Spleen (tissue), 11 donors: ENCODE results near the gene XRCC3. TPM values are rescaled to one million over a fixed set of nuclear protein-coding genes. Genes with fewer than 3 reads are reported as not detected.
A peak's percentile ranks its signal among the peaks of the same experiment; 100 is the strongest.

ENCODE experiments used
- DNase-seq: peaks from one replicate; pipeline ENCODE4 v3.0.0-alpha.2; 2020
- H3K27ac ChIP-seq, 8 donors: fragments of 200-600 bp; sonication (generic) in 7 of 8; 1 replicate in 4 of 8; 2 replicates in 4 of 8; pipeline versions ENCODE4 v1.5.0 to v1.8.0; 2016 to 2021; ENCODE audit warnings: inconsistent platforms in 4 of 8, mild to moderate bottlenecking in 4 of 8, moderate library complexity in 1 of 8
- H3K27me3 ChIP-seq, 7 donors: fragments of 200-600 bp; sonication (generic) in 6 of 7; replicated peaks in 1 of 7; 1 replicate in 4 of 7; 2 replicates in 3 of 7; pipeline versions ENCODE4 v1.5.0 to v1.8.0; 2016 to 2021; ENCODE audit warnings: inconsistent platforms in 3 of 7, mild to moderate bottlenecking in 1 of 7
- H3K36me3 ChIP-seq, 6 donors: fragments of 200-600 bp; sonication (generic) in 5 of 6; 1 replicate in 4 of 6; 2 replicates in 2 of 6; pipeline versions ENCODE4 v1.5.0 to v1.8.0; 2016 to 2021; ENCODE audit warnings: inconsistent platforms in 2 of 6
- H3K4me1 ChIP-seq, 6 donors: fragments of 200-600 bp; sonication (generic) in 5 of 6; 1 replicate in 3 of 6; 2 replicates in 3 of 6; pipeline versions ENCODE4 v1.5.0 to v1.8.0; 2016 to 2021; ENCODE audit warnings: inconsistent platforms in 3 of 6
- H3K4me3 ChIP-seq, 8 donors: fragments of 200-600 bp; sonication (generic) in 7 of 8; 1 replicate in 4 of 8; 2 replicates in 4 of 8; pipeline versions ENCODE4 v1.5.0 to v1.8.0; 2016 to 2021; ENCODE audit warnings: inconsistent platforms in 4 of 8, mild to moderate bottlenecking in 4 of 8, moderate library complexity in 2 of 8
- H3K9me3 ChIP-seq, 8 donors: fragments of 200-600 bp; sonication (generic) in 7 of 8; 1 replicate in 4 of 8; 2 replicates in 4 of 8; pipeline versions ENCODE4 v1.5.0 to v1.8.0; 2016 to 2021; ENCODE audit warnings: inconsistent platforms in 4 of 8
- POLR2A ChIP-seq, 3 donors: fragments of 450-650 bp; IDR thresholded peaks; one replicate each; pipeline ENCODE4 v1.5.1; 2017; ENCODE audit warnings: antibody characterized with exemption in 3 of 3, mild to moderate bottlenecking in 1 of 3
- POLR2AphosphoS5 ChIP-seq, 3 donors: sonication (generic); formaldehyde crosslinking; IDR thresholded peaks; one replicate each; pipeline ENCODE4 v1.5.1; 2017; ENCODE audit warnings: antibody characterized with exemption in 3 of 3
- WGBS, 5 donors: extraction: QIAGEN DNeasy Blood & Tissue Kit in 3 of 5; methylation state at CpG; one replicate each; pipeline versions ENCODE4 v1.1.5 to v1.1.7; 2013 to 2018; 5-methylcytosine and 5-hydroxymethylcytosine counted together
- intact Hi-C: fragments of 100-400 bp; cut with DNase I; formaldehyde crosslinking; loops from one replicate; pipeline ENCODE4 v1.15.0; 2023; ENCODE audit warnings: low total_unique reads
- polyA plus RNA-seq, 3 donors: library from polyadenylated mRNA; stranded (reverse); fragments of 200-250 nt; gene quantifications; one replicate each; pipeline ENCODE4 v1.2.1, GENCODE V29; 2013
- total RNA-seq, 7 donors: library from RNA; depleted of rRNA in 3 of 7; stranded (reverse); fragments of >200 nt in 3 of 7; fragmentation: NEBNext Ultra II Directional in 4 of 7; extraction: Animal tissue kit (Norgen Biotek cat#: 25700) in 4 of 7; gene quantifications; one replicate each; pipeline versions ENCODE4 v1.1.0 to v1.2.1, GENCODE V29; 2016 to 2021
- TF ChIP-seq, protein P1 (sequence below), 11 experiments: fragments of 200-600 bp in 7 of 11; fragments of 450-650 bp in 4 of 11; sonication (generic) in 4 of 11; IDR thresholded peaks in 8 of 11; conservative IDR thresholded peaks in 3 of 11; 1 replicate in 7 of 11; 2 replicates in 4 of 11; pipeline versions ENCODE4 v1.4.0 to v1.8.0; 2016 to 2021; ENCODE audit warnings: antibody characterized with exemption in 11 of 11, inconsistent platforms in 4 of 11, mild to moderate bottlenecking in 1 of 11
- donor health status: healthy with polysubstance abuse.
- donor health status: DM: no; HTN: no; CAD: no; lungs with moderate emphysema.
- donor health status: DM: no; HTN: no; CAD: no.
- donor health status: Bipolar disorder and iron deficiency.
- donor health status: healthy.
- donor health status: DM: no; HTN: no; CAD: no.
- donor health status: DM: yes; HTN: yes; CAD: no.

XRCC3 gene
- total and polyA plus RNA-seq, 10 donors, result 5.9 to 20.4 (median 14.3) TPM

DNA sequence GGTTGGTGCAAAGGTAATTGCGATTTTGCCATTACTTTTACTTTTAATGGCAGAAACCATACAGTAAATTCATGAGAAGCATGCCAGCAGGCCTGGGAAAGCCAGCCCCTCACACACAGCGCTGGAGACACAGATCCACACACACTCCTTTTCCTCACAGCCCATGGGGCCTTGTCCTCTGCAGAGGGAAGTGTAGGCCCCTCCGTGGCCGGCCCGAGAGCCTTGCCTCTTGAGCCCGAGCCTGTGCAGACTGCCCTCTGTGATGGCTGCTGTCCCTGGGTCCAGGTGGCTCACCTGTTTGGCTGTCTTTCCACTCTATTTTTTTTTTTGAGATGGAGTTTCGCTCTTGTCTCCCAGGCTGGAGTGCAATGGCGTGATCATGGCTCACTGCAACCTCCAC is 39.3 kb downstream of the XRCC3 start:
- no peak for TF ChIP-seq POLR2A (IDR thresholded peaks at IDR 0.05)
- peak in 2 of 3 donors; percentile 19 to 56 for TF ChIP-seq POLR2AphosphoS5 (IDR thresholded peaks at IDR 0.05)
- intact Hi-C loops, result no loop called here
- Histone ChIP-seq H3K27ac (no peak overlapping the region), H3K4me3 (no peak overlapping the region), H3K4me1 (peaks cover 7 to 30% (median 15%) of the 10 kb centered on the region in 6 donors), H3K9me3 (no peaks in the 10 kb centered on the region), H3K36me3 (peaks cover 3 to 100% (median 98%) of the 10 kb centered on the region in 6 donors), H3K27me3 (no peaks in the 10 kb centered on the region)
- WGBS, 5 donors, result 92 to 99% (median 97%) methylated on average over 8 of the region's 8 CpGs
- no peak for DNase-seq

GRCh38 chr14:103671911-103672310 is 43.3 kb downstream of the XRCC3 start:
- Histone ChIP-seq H3K4me1 (no peaks in the 10 kb centered on the region), H3K27me3 (no peaks in the 10 kb centered on the region), H3K36me3 (peaks cover 3 to 100% (median 99%) of the 10 kb centered on the region in 6 donors), H3K9me3 (no peaks in the 10 kb centered on the region), H3K27ac (no peak overlapping the region), H3K4me3 (no peak overlapping the region)
- 94 to 98% (median 95%) methylated on average over 4 of the region's 4 CpGs for WGBS, 5 donors
- intact Hi-C loops, result no loop called here
- TF ChIP-seq, protein P1, sequence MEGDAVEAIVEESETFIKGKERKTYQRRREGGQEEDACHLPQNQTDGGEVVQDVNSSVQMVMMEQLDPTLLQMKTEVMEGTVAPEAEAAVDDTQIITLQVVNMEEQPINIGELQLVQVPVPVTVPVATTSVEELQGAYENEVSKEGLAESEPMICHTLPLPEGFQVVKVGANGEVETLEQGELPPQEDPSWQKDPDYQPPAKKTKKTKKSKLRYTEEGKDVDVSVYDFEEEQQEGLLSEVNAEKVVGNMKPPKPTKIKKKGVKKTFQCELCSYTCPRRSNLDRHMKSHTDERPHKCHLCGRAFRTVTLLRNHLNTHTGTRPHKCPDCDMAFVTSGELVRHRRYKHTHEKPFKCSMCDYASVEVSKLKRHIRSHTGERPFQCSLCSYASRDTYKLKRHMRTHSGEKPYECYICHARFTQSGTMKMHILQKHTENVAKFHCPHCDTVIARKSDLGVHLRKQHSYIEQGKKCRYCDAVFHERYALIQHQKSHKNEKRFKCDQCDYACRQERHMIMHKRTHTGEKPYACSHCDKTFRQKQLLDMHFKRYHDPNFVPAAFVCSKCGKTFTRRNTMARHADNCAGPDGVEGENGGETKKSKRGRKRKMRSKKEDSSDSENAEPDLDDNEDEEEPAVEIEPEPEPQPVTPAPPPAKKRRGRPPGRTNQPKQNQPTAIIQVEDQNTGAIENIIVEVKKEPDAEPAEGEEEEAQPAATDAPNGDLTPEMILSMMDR (IDR thresholded peaks at IDR 0.05 in 8 of 11, conservative IDR thresholded peaks at IDR 0.05 in 3 of 11), result no peak
- no peak for TF ChIP-seq POLR2AphosphoS5 (IDR thresholded peaks at IDR 0.05)
- TF ChIP-seq POLR2A (IDR thresholded peaks at IDR 0.05), result no peak
- DNase-seq, result no peak

DNA sequence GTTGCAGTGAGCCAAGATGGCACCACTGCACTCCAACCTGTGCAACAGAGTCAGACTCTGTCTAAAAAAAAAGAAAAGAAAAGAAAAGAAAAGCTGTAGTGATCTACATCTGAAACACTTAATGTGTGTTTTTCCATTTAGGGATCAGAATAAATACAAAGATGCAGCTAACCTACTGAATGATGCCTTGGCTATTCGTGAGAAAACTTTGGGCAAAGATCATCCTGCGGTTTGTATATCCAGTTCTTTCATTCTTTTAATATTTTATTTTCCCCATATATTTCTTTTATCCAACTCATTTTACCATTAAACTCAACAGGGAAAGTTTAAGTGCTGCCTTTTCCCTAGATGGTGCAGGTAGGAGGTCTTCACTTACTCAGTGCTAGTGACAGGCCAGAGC is 45.9 kb downstream of the XRCC3 start:
- intact Hi-C loops, result no loop called here
- 95 to 100% (median 97%) methylated on average over 2 of the region's 2 CpGs for WGBS, 5 donors
- peaks cover 3 to 100% (median 89%) of the 10 kb centered on the region in 6 donors for H3K36me3 ChIP-seq

DNA sequence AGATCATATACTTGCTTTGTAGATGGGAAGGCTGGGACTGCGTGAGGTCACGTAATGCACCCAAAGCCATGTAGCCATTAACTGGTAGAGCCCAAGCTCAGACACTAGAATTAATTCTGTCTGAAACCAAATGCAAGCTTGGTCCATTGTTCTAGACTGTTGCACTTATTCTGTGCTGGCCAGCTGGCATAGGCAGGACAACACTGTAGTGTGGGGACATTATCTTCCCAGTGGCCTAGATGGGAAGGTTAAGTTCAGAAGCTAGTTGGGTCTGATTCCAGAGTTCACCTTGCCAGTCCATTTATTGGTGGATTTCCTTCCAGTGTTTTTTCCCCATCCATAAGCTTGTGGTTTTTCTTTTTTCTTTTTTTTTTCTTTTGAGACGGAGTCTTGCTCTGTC is 47.1 kb downstream of the XRCC3 start:
- WGBS, 5 donors, result 92 to 100% (median 95%) methylated on average over 3 of the region's 3 CpGs
- no peaks in the 10 kb centered on the region for H3K27me3 ChIP-seq
- TF ChIP-seq POLR2AphosphoS5 (IDR thresholded peaks at IDR 0.05), result no peak
- TF ChIP-seq, protein P1 (IDR thresholded peaks at IDR 0.05 in 8 of 11, conservative IDR thresholded peaks at IDR 0.05 in 3 of 11), result no peak
- no peak for TF ChIP-seq POLR2A (IDR thresholded peaks at IDR 0.05)
- H3K4me3 ChIP-seq, result no peak overlapping the region
- H3K27ac ChIP-seq, result no peak overlapping the region
- peaks cover 3 to 100% (median 89%) of the 10 kb centered on the region in 6 donors for H3K36me3 ChIP-seq
- H3K4me1 ChIP-seq, result peaks cover 0 to 24% (median 9%) of the 10 kb centered on the region in 6 donors
- H3K9me3 ChIP-seq, result no peaks in the 10 kb centered on the region
- intact Hi-C loops, result no loop called here
- DNase-seq, result no peak

More for the DNA sequence above, 45.9 kb downstream of the XRCC3 start:
- no peak overlapping the region for H3K4me3 ChIP-seq
- TF ChIP-seq, protein P1 (IDR thresholded peaks at IDR 0.05 in 8 of 11, conservative IDR thresholded peaks at IDR 0.05 in 3 of 11), result no peak
- TF ChIP-seq POLR2A (IDR thresholded peaks at IDR 0.05) (no peak), POLR2AphosphoS5 (IDR thresholded peaks at IDR 0.05) (no peak)
- no peak for DNase-seq
- no peaks in the 10 kb centered on the region for H3K9me3 ChIP-seq
- H3K27me3 ChIP-seq, result no peaks in the 10 kb centered on the region
- no peak overlapping the region for H3K27ac ChIP-seq
- peaks cover 0 to 11% (median 3%) of the 10 kb centered on the region in 6 donors for H3K4me1 ChIP-seq
